Measurements from ENCODE around the gene PCSK4.

DNA sequence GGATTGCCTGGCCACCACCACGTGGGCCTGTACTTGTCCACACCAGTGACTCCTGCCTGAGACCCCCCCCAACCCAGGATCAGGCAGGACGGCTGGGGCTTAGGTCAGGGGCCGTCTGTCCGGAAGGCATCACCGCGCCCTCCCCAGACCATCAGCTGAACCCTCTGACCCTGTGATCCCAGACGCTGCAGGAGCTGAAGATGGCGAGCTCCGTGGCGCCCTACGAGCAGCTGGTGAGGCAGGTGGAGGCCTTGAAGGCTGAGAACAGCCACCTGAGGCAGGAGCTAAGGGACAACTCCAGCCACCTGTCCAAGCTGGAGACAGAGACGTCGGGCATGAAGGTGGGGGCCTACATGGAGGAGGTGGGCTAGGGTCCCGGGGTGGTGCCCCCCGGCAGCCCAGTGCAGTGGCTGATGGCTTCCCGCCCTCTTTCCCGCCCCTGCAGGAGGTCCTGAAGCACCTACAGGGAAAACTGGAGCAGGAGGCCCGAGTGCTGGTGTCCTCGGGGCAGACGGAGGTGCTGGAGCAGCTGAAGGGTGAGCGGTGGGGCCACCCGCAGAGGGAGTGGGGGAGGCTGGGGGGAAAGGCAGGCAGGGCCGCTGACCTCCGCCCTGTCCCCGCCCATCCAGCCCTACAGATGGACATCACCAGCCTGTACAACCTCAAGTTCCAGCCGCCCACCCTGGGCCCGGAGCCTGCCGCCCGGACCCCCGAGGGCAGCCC is 37.2 kb downstream of the PCSK4 start:
- TF ChIP-seq EZH2phosphoT487 (conservative IDR thresholded peaks at IDR 0.05; ENCODE audit: low read length): no peak
- TF ChIP-seq, protein P1, sequence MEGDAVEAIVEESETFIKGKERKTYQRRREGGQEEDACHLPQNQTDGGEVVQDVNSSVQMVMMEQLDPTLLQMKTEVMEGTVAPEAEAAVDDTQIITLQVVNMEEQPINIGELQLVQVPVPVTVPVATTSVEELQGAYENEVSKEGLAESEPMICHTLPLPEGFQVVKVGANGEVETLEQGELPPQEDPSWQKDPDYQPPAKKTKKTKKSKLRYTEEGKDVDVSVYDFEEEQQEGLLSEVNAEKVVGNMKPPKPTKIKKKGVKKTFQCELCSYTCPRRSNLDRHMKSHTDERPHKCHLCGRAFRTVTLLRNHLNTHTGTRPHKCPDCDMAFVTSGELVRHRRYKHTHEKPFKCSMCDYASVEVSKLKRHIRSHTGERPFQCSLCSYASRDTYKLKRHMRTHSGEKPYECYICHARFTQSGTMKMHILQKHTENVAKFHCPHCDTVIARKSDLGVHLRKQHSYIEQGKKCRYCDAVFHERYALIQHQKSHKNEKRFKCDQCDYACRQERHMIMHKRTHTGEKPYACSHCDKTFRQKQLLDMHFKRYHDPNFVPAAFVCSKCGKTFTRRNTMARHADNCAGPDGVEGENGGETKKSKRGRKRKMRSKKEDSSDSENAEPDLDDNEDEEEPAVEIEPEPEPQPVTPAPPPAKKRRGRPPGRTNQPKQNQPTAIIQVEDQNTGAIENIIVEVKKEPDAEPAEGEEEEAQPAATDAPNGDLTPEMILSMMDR (IDR thresholded peaks at IDR 0.05; ENCODE audit: insufficient read depth, low read length, poor library complexity, severe bottlenecking): no peak

Data from SU-DHL-6 (cell line).